HepG2 (cell line): Measurements from ENCODE around the gene NOL4L. TPM values are rescaled to one million over a fixed set of nuclear protein-coding genes. Genes with fewer than 3 reads are reported as not detected.

Experiments
- AHR ChIP-seq: IDR thresholded peaks from 2 replicates; pipeline ENCODE4 v1.6.1; 2018; ENCODE audit warnings: missing genetic modification reagents, missing compliant biosample characterization
- BCL6 ChIP-seq: IDR thresholded peaks from 2 replicates; pipeline ENCODE4 v1.6.1; 2016; ENCODE audit warnings: missing genetic modification reagents, missing compliant biosample characterization
- GATAD1 ChIP-seq: IDR thresholded peaks from 2 replicates; pipeline ENCODE4 v1.6.1; 2016; ENCODE audit warnings: missing genetic modification reagents, missing compliant biosample characterization
- KAT7 ChIP-seq: IDR thresholded peaks from 2 replicates; pipeline ENCODE4 v1.6.1; 2018; ENCODE audit warnings: borderline replicate concordance, missing compliant biosample characterization
- MEF2D ChIP-seq: sonication (generic); formaldehyde crosslinking; IDR thresholded peaks from 2 replicates; pipeline ENCODE4 v1.5.1; 2020; ENCODE audit warnings: mild to moderate bottlenecking, missing genetic modification reagents
- MIER2 ChIP-seq: IDR thresholded peaks from 2 replicates; pipeline ENCODE4 v1.6.1; 2016; ENCODE audit warnings: missing biosample characterization, missing genetic modification reagents
- NR1H2 ChIP-seq: sonication (generic); formaldehyde crosslinking; IDR thresholded peaks from 2 replicates; pipeline ENCODE4 v1.8.1; 2022; ENCODE audit warnings: low read depth, missing genetic modification reagents, borderline replicate concordance
- NRL ChIP-seq: sonication (generic); formaldehyde crosslinking; IDR thresholded peaks from 2 replicates; pipeline ENCODE4 v1.5.0; 2020; ENCODE audit warnings: missing genetic modification reagents, mild to moderate bottlenecking, moderate library complexity, borderline replicate concordance
- PCBP2 ChIP-seq: fragments of 200-400 bp; formaldehyde crosslinking; optimal IDR thresholded peaks from 2 replicates; pipeline ENCODE3; 2018; ENCODE audit warnings: low read length, low read depth; ENCODE audit not compliant: poor library complexity, severe bottlenecking
- RERE ChIP-seq: IDR thresholded peaks from 2 replicates; pipeline ENCODE4 v1.6.1; 2016; ENCODE audit warnings: low read depth, missing genetic modification reagents, missing compliant biosample characterization
- SMAD3 ChIP-seq: sonication (generic); formaldehyde crosslinking; IDR thresholded peaks from 2 replicates; pipeline ENCODE4 v1.4.0; 2020; ENCODE audit warnings: missing genetic modification reagents
- SP4 ChIP-seq: sonication (generic); formaldehyde crosslinking; IDR thresholded peaks from 2 replicates; pipeline ENCODE4 v1.8.1; 2023; ENCODE audit warnings: mild to moderate bottlenecking, missing genetic modification reagents
- SRSF4 ChIP-seq: fragments of 200-400 bp; formaldehyde crosslinking; IDR thresholded peaks from one replicate; pipeline ENCODE4 v1.6.1; 2018; ENCODE audit warnings: mild to moderate bottlenecking, low read depth, low read length, moderate library complexity; ENCODE audit not compliant: poor library complexity, severe bottlenecking
- UBTF ChIP-seq: sonication (generic); formaldehyde crosslinking; IDR thresholded peaks from 2 replicates; pipeline ENCODE4 v1.4.0; 2020; ENCODE audit warnings: mild to moderate bottlenecking, missing genetic modification reagents
- ZNF276 ChIP-seq: sonication (generic); formaldehyde crosslinking; IDR thresholded peaks from 2 replicates; pipeline ENCODE4 v1.4.0; 2020; ENCODE audit warnings: mild to moderate bottlenecking, low read depth, missing genetic modification reagents
- polyA plus RNA-seq, 8 experiments: library from polyadenylated mRNA; depleted of rRNA in 3 of 8; stranded (reverse) in 7 of 8; unstranded in 1 of 8; fragments of >200 nt; fragmentation: Illumina TruSeq in 4 of 8; extraction: Trizol in 4 of 8; gene quantifications; 2 replicates each; pipeline versions ENCODE4 v1.2.1 to v1.2.3, GENCODE V29; 2011 to 2016; ENCODE audit warnings: low read depth in 4 of 8, missing spikeins in 1 of 8, mixed read lengths in 1 of 8; ENCODE audit not compliant: insufficient read depth in 1 of 8
- total RNA-seq, 5 experiments: library from RNA; depleted of rRNA; stranded (reverse); fragments of >200 nt; fragmentation: Illumina TruSeq; extraction: Trizol; gene quantifications; 2 replicates each; pipeline ENCODE4 v1.2.3, GENCODE V29; 2016; ENCODE audit warnings: low read depth in 1 of 5
- TF ChIP-seq, protein P1 (sequence below): sonication (generic); formaldehyde crosslinking; IDR thresholded peaks from 2 replicates; pipeline ENCODE4 v1.4.0; 2020; ENCODE audit warnings: missing genetic modification reagents

The NOL4L gene
- total and polyA plus RNA-seq, 2 of the 13 experiments (the other 11 are each of a cell fraction or from before 2014, with no cell fraction given): 16.6 to 35.4 TPM

DNA sequence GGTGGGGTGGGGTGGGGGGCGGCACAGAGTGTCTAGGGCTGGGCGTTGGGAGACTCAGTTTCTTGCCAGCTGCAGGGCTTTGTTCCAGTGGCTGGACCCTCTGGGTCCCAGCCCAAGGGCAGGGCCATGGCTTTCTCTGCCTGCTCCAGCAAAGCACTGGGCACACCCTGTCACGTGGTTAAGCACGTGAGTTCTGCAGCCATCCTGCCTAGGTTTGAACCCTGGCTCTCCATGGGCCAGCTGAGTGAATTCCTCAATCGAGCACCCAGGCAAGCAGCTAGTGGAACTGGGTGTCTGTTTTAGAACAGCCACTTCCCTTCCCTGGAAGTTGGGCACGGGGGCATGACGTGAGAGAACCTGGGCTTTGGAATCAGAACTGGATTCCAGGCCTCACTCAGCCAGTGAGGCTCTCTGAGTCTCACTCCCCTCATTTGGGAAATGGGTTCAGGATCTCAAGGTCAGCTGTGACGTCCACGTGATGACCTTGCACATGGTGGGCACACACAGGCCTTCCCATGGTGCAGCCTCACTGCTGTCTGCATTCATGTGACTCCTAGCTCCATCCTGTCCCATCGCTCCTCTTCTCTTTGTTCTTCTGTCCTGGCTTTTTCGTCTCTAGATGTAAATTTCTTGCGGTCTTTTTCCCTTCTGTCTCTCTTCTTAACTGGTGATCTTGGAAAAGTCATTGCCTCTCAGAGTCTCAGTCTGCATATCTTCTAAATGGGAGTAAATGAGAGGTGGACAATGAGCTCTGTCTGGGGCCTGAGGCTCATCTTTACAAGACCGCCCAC, 45.9 kb downstream of the NOL4L start (continued):
- TF ChIP-seq ZNF276 (CRISPR knock-in tag) (0 out of 2 replicates have a peak, but pooled peaks have one; percentile 31), MEF2D (CRISPR knock-in tag) (peak; percentile 16; the same call in 1 of the 2 replicates), AHR (CRISPR knock-in tag) (0 out of 2 replicates have a peak, but pooled peaks have one; percentile 81), MIER2 (CRISPR knock-in tag) (peak; percentile 47; the same call in 1 of the 2 replicates), SMAD3 (CRISPR knock-in tag) (no peak), SRSF4 (no peak), NR1H2 (CRISPR knock-in tag) (no peak), UBTF (CRISPR knock-in tag) (no peak; the same call in none of the 2 replicates), GATAD1 (0 out of 2 replicates have a peak, but pooled peaks have one; percentile 49), KAT7 (CRISPR knock-in tag) (no peak), NRL (no peak; the same call in 1 of the 2 replicates), BCL6 (CRISPR knock-in tag) (peak; percentile 46), RERE (CRISPR knock-in tag) (no peak), PCBP2 (no peak), SP4 (CRISPR knock-in tag) (0 out of 2 replicates have a peak, but pooled peaks have one; percentile 46)
- TF ChIP-seq, protein P1, sequence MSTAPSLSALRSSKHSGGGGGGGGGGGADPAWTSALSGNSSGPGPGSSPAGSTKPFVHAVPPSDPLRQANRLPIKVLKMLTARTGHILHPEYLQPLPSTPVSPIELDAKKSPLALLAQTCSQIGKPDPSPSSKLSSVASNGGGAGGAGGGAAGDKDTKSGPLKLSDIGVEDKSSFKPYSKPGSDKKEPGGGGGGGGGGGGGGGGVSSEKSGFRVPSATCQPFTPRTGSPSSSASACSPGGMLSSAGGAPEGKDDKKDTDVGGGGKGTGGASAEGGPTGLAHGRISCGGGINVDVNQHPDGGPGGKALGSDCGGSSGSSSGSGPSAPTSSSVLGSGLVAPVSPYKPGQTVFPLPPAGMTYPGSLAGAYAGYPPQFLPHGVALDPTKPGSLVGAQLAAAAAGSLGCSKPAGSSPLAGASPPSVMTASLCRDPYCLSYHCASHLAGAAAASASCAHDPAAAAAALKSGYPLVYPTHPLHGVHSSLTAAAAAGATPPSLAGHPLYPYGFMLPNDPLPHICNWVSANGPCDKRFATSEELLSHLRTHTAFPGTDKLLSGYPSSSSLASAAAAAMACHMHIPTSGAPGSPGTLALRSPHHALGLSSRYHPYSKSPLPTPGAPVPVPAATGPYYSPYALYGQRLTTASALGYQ (CRISPR knock-in tag): no peak
